HL-60 (cell line): ENCODE results near the gene MACROD2.

Experiments used
- DNase-seq, 2 experiments: peaks; one replicate each; pipeline ENCODE4 v3.0.0-alpha.2; 2010 to 2020; ENCODE audit warnings: low read depth in 1 of 2, low spot score in 1 of 2
- H3K27ac ChIP-seq: fragments of 250-450 bp; sonication (Bioruptor Pico); replicated peaks from 2 replicates; pipeline ENCODE4 v1.5.1; 2020; ENCODE audit warnings: mild to moderate bottlenecking, moderate library complexity
- H3K27me3 ChIP-seq: fragments of 250-450 bp; sonication (Bioruptor Pico); 2 replicates; pipeline ENCODE4 v1.5.1; 2021; ENCODE audit warnings: mild to moderate bottlenecking, moderate library complexity; ENCODE audit not compliant: insufficient read depth, poor library complexity, severe bottlenecking
- H3K4me3 ChIP-seq: replicated peaks from 2 replicates; pipeline ENCODE4 v1.5.1; 2011; ENCODE audit warnings: mild to moderate bottlenecking, control low read depth, low read length; ENCODE audit not compliant: insufficient read depth
- GABPA ChIP-seq: IDR thresholded peaks from 2 replicates; pipeline ENCODE4 v1.6.1; 2012; ENCODE audit warnings: low read depth
- POLR2AphosphoS5 ChIP-seq: IDR thresholded peaks from 2 replicates; pipeline ENCODE4 v1.6.1; 2012; ENCODE audit warnings: low read depth
- SPI1 ChIP-seq: IDR thresholded peaks from 2 replicates; pipeline ENCODE4 v1.6.1; 2012; ENCODE audit warnings: low read depth, mild to moderate bottlenecking, borderline replicate concordance
- TF ChIP-seq, protein P1 (sequence below): IDR thresholded peaks from 2 replicates; pipeline ENCODE4 v1.6.1; 2012; ENCODE audit warnings: low read depth; ENCODE audit not compliant: insufficient replicate concordance
- TF ChIP-seq, protein P2 (sequence below): IDR thresholded peaks from one replicate; pipeline ENCODE4 v1.5.1; 2011; ENCODE audit warnings: low read length, control low read depth, inconsistent platforms; ENCODE audit not compliant: insufficient read depth

MACROD2 gene

DNA sequence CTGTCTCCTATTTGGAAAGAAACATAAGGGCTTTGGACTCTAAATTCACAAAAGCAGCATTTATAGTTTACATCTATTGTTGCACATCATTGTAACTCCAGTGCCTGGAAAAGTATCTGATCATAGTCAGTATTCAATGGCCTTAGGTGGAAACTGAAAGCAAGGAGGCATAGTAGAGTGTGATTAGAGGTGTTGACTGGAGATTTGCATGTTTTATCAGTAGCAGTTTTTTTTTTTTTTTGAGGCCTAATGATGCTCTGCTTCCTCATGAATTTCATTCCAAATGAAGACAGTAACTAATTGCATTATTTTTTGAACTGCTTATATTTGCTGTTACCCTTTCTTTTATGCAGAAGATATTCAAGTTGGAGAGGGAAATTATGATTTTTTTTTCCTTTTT, 555.3 kb downstream of the MACROD2 start:
- Histone ChIP-seq H3K4me3 (no peak overlapping the region), H3K27ac (no peak overlapping the region), H3K27me3 (no peaks in the 10 kb centered on the region)
- TF ChIP-seq, protein P1, sequence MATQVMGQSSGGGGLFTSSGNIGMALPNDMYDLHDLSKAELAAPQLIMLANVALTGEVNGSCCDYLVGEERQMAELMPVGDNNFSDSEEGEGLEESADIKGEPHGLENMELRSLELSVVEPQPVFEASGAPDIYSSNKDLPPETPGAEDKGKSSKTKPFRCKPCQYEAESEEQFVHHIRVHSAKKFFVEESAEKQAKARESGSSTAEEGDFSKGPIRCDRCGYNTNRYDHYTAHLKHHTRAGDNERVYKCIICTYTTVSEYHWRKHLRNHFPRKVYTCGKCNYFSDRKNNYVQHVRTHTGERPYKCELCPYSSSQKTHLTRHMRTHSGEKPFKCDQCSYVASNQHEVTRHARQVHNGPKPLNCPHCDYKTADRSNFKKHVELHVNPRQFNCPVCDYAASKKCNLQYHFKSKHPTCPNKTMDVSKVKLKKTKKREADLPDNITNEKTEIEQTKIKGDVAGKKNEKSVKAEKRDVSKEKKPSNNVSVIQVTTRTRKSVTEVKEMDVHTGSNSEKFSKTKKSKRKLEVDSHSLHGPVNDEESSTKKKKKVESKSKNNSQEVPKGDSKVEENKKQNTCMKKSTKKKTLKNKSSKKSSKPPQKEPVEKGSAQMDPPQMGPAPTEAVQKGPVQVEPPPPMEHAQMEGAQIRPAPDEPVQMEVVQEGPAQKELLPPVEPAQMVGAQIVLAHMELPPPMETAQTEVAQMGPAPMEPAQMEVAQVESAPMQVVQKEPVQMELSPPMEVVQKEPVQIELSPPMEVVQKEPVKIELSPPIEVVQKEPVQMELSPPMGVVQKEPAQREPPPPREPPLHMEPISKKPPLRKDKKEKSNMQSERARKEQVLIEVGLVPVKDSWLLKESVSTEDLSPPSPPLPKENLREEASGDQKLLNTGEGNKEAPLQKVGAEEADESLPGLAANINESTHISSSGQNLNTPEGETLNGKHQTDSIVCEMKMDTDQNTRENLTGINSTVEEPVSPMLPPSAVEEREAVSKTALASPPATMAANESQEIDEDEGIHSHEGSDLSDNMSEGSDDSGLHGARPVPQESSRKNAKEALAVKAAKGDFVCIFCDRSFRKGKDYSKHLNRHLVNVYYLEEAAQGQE: no peak
- TF ChIP-seq, protein P2, sequence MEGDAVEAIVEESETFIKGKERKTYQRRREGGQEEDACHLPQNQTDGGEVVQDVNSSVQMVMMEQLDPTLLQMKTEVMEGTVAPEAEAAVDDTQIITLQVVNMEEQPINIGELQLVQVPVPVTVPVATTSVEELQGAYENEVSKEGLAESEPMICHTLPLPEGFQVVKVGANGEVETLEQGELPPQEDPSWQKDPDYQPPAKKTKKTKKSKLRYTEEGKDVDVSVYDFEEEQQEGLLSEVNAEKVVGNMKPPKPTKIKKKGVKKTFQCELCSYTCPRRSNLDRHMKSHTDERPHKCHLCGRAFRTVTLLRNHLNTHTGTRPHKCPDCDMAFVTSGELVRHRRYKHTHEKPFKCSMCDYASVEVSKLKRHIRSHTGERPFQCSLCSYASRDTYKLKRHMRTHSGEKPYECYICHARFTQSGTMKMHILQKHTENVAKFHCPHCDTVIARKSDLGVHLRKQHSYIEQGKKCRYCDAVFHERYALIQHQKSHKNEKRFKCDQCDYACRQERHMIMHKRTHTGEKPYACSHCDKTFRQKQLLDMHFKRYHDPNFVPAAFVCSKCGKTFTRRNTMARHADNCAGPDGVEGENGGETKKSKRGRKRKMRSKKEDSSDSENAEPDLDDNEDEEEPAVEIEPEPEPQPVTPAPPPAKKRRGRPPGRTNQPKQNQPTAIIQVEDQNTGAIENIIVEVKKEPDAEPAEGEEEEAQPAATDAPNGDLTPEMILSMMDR: no peak
- TF ChIP-seq SPI1: no peak
- TF ChIP-seq POLR2AphosphoS5: no peak
- TF ChIP-seq GABPA: no peak
- no peak for DNase-seq

DNA sequence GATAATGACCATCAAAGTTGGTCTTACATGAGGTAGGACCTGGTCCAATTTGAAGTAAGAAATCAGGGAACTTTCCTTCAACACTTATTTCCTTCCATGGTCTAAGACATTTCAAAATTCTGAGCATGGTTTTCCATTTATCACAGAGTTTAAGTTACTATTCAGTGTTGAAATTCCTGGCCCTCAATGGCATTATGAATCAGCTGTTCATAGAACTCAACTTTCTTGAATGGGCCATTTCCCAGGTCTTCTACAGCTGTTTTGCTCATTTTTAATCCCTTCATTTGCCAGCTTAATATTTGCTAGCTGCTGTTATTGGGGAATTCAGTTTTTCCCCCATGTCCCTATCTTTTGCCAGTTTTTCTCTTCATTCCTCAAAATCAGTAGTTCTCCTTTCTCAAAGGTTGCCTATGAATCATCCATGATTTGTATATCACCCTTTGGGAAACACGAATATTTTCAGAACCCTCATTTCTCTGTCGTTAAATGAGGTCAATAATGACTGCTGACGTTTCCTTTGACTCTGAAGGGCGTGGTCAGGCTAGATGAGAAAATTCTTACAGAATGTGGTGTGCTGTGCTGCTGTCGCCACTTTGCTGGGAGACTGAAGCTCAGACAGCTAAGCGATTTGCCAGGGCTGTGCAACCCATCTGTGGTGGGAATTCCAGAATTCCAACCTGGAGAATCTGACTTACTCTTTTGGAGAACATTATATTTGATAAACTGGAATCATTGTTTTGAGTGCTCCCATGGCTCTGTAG, 558.6 kb downstream of the MACROD2 start:
- Histone ChIP-seq H3K27ac (no peak overlapping the region), H3K4me3 (no peak overlapping the region), H3K27me3 (no peaks in the 10 kb centered on the region)
- TF ChIP-seq, protein P2: no peak
- TF ChIP-seq, protein P1: no peak
- no peak for TF ChIP-seq POLR2AphosphoS5
- TF ChIP-seq GABPA: no peak
- no peak for TF ChIP-seq SPI1
- no peak for DNase-seq

DNA sequence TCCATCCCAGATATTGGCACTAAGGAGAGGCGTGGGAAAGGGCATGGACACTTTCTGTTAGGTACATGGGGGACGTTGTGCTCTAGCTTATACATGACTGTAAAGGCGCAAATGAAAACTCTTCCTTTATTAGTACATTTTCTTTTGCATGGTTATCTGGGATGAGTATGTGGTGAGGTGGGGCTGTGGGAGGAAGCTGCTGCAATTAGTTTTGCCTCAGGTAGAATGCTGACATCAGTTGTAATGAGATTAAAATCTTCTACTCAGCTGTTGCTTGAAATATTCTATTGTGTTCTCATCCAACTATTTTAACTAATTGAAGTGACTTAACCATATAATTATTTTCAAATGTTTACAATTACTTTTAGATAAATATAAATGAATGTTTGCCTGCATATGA, 560.4 kb downstream of the MACROD2 start:
- no peaks in the 10 kb centered on the region for H3K27me3 ChIP-seq
- no peak overlapping the region for H3K4me3 ChIP-seq
- no peak overlapping the region for H3K27ac ChIP-seq
- TF ChIP-seq POLR2AphosphoS5 (no peak), SPI1 (no peak), GABPA (no peak)
- TF ChIP-seq, protein P1: no peak
- TF ChIP-seq, protein P2: no peak
- DNase-seq: no peak
